CD4-positive, alpha-beta T cell treated with Interleukin-1 beta for 1 hour (primary cell): ENCODE measurements around the gene RNF44.
"Not testable (repeated sequence)": the region's sequence is repeated elsewhere in the genome, so short reads cannot be mapped to it uniquely, and the experiment has no call there.

Experiments
- DNase-seq, 2 donors: peaks; one replicate each; pipeline ENCODE4 v3.0.0-alpha.2; 2020 to 2022

Gene RNF44

GRCh38 chr5:176515396-176515795, 21.8 kb downstream of the RNF44 start:
- DNase-seq: no peak

- DNase-seq: no peak
Observed at GRCh38 chr5:176514244-176514950, 22.8 kb downstream of the RNF44 start.

- DNase-seq: no peak
Observed at GRCh38 chr5:176513788-176514187, 23.4 kb downstream of the RNF44 start.

- no peak for DNase-seq
Observed at GRCh38 chr5:176508603-176509002, 28.6 kb downstream of the RNF44 start.

GRCh38 chr5:176507911-176508310, 29.3 kb downstream of the RNF44 start:
- no peak for DNase-seq

- no peak for DNase-seq
Observed at GRCh38 chr5:176503496-176503895, 33.7 kb downstream of the RNF44 start.

GRCh38 chr5:176501333-176501732, 35.9 kb downstream of the RNF44 start:
- no peak for DNase-seq

- DNase-seq: no peak
Observed at GRCh38 chr5:176500511-176500910, 36.7 kb downstream of the RNF44 start.

GRCh38 chr5:176499273-176499672, 37.9 kb downstream of the RNF44 start:
- no peak for DNase-seq

GRCh38 chr5:176497852-176498251, 39.4 kb downstream of the RNF44 start:
- DNase-seq: no peak

- DNase-seq: no peak
Observed at GRCh38 chr5:176492431-176492830, 44.8 kb downstream of the RNF44 start.

GRCh38 chr5:176491901-176492300, 45.3 kb downstream of the RNF44 start:
- DNase-seq: no peak

- no peak for DNase-seq
Observed at GRCh38 chr5:176491101-176491502, 46.1 kb downstream of the RNF44 start.

GRCh38 chr5:176490301-176490700, 46.9 kb downstream of the RNF44 start:
- no peak for DNase-seq

GRCh38 chr5:176489077-176489476, 48.1 kb downstream of the RNF44 start:
- DNase-seq: no peak

GRCh38 chr5:176487160-176487559, 50.0 kb downstream of the RNF44 start:
- not testable (repeated sequence) for DNase-seq

- no peak for DNase-seq
Observed at GRCh38 chr5:176486189-176486757, 50.9 kb downstream of the RNF44 start.

- DNase-seq: no peak
Observed at GRCh38 chr5:176485176-176485575, 52.0 kb downstream of the RNF44 start.

- DNase-seq: no peak
Observed at GRCh38 chr5:176481711-176482110, 55.5 kb downstream of the RNF44 start.
